Erythroblast (primary cell): ENCODE data around the gene FOXK1.

Experiments used
- GATA1 ChIP-seq: IDR thresholded peaks from 2 replicates; pipeline ENCODE4 v1.6.1; 2011; ENCODE audit warnings: low read depth, mild to moderate bottlenecking, control low read depth, low read length, moderate library complexity
- POLR2A ChIP-seq: IDR thresholded peaks from 2 replicates; pipeline ENCODE4 v1.6.1; 2011; ENCODE audit warnings: mild to moderate bottlenecking, low read length

DNA sequence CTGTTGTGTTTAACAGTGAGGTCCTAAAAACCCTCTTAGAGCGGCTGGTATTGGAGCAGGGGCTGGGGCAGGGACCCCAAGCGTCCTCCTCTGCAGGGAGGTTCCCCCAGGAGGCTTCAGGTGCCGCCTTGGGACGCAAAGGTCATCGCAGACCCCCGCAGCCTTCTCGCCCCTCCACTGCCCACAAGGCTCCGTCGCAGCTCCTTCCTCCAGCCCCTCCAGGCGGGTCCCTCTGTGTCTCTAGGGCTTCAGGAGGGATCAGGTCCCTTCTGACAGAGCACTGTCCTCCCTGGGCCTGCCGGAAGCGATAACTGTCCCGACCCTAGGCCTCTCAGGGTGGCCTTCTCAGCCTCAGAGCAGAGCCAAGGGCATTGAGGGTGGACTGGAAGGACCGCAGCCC lies 67.3 kb downstream of the FOXK1 start:
- TF ChIP-seq POLR2A: no peak
- TF ChIP-seq GATA1: no peak
